CD1c-positive myeloid dendritic cell (primary cell): Measurements from ENCODE around the gene C5AR1.
"Not testable (repeated sequence)": the region's sequence is repeated elsewhere in the genome, so short reads cannot be mapped to it uniquely, and the experiment has no call there.

Experiments used
- DNase-seq: peaks from one replicate; pipeline ENCODE4 v3.0.0-alpha.2; 2016; ENCODE audit errors: extremely low spot score

Gene C5AR1

GRCh38 chr19:47309608-47310007 is at the start of gene C5AR1:
Gene C5AR1 (plus strand): TSS chr19:47309861. CDS start chr19:47309896, 35 bp downstream.
- peak; percentile 37 for DNase-seq

- no peak for DNase-seq
These were observed 49.2 kb upstream of the C5AR1 start for GRCh38 chr19:47260476-47260875.

- DNase-seq, result peak; percentile 33
These were observed 47.5 kb upstream of the C5AR1 start for GRCh38 chr19:47261946-47262793.

- DNase-seq, result no peak
These were observed 45.0 kb upstream of the C5AR1 start for GRCh38 chr19:47264629-47265028.

GRCh38 chr19:47266401-47266941 is 43.2 kb upstream of the C5AR1 start:
- no peak for DNase-seq

GRCh38 chr19:47267350-47267759 is 42.3 kb upstream of the C5AR1 start:
- no peak for DNase-seq

GRCh38 chr19:47268028-47268427 is 41.6 kb upstream of the C5AR1 start:
- no peak for DNase-seq

GRCh38 chr19:47269596-47269995 is 40.1 kb upstream of the C5AR1 start:
- DNase-seq, result no peak

- no peak for DNase-seq
These were observed 39.3 kb upstream of the C5AR1 start for GRCh38 chr19:47270408-47270807.

GRCh38 chr19:47271949-47272348 is 37.7 kb upstream of the C5AR1 start:
- no peak for DNase-seq

- no peak for DNase-seq
These were observed 37.0 kb upstream of the C5AR1 start for GRCh38 chr19:47272448-47273312.

GRCh38 chr19:47273313-47274070 is 36.2 kb upstream of the C5AR1 start:
- DNase-seq, result peak; percentile 94

GRCh38 chr19:47274071-47274890 is 35.4 kb upstream of the C5AR1 start, which contains the start of gene INAFM1:
Gene INAFM1 (plus strand): TSS chr19:47274885. CDS start chr19:47274920, 35 bp downstream.
- peak; percentile 98 for DNase-seq

GRCh38 chr19:47274891-47275761 is 34.5 kb upstream of the C5AR1 start:
- peak; percentile 76 for DNase-seq

- DNase-seq, result no peak
These were observed 33.7 kb upstream of the C5AR1 start for GRCh38 chr19:47275791-47276461.

- DNase-seq, result not testable (repeated sequence)
These were observed 33.1 kb upstream of the C5AR1 start for GRCh38 chr19:47276513-47276912.

GRCh38 chr19:47280183-47280797 is 29.4 kb upstream of the C5AR1 start:
- DNase-seq, result peak; percentile 34

GRCh38 chr19:47283405-47284059 is 26.1 kb upstream of the C5AR1 start:
- no peak for DNase-seq
